B cell (primary cell): ENCODE results near the gene LAMA2.

Experiments
- CTCF ChIP-seq: fragments of 200-600 bp; IDR thresholded peaks from one replicate; pipeline ENCODE4 v1.8.0; 2022; ENCODE audit warnings: antibody characterized with exemption, mild to moderate bottlenecking
- EZH2 ChIP-seq: IDR thresholded peaks from 2 replicates; pipeline ENCODE4 v1.6.1; 2012; ENCODE audit warnings: borderline replicate concordance, low read depth, mild to moderate bottlenecking, moderate library complexity, low read length; ENCODE audit not compliant: insufficient read depth, poor library complexity, severe bottlenecking

- TF ChIP-seq CTCF (no peak), EZH2 (no peak)
Observed at GRCh38 chr6:129022011-129022553, 139.1 kb downstream of the LAMA2 start.
